Upper lobe of left lung (tissue), 4 donors: Measurements from ENCODE around the gene WDR37.

Experiments used
- EP300 ChIP-seq, 4 donors: sonication (generic); formaldehyde crosslinking; IDR thresholded peaks; one replicate each; pipeline ENCODE4 v1.5.1; 2017; ENCODE audit warnings: antibody characterized with exemption in 4 of 4, control low read depth in 2 of 4
- POLR2AphosphoS5 ChIP-seq, 2 donors: sonication (generic); formaldehyde crosslinking; IDR thresholded peaks; one replicate each; pipeline ENCODE4 v1.5.1; 2017; ENCODE audit warnings: antibody characterized with exemption in 2 of 2
- TF ChIP-seq, protein P1 (sequence below), 6 experiments: fragments of 450-650 bp in 4 of 6; fragments of 200-600 bp in 2 of 6; sonication (generic) in 2 of 6; IDR thresholded peaks; one replicate each; pipeline ENCODE4 v1.5.1; 2016 to 2019; ENCODE audit warnings: antibody characterized with exemption in 6 of 6

GRCh38 chr10:1122349-1122748 is 66.2 kb downstream of the WDR37 start:
- TF ChIP-seq EP300 (IDR thresholded peaks at IDR 0.05) (no peak), POLR2AphosphoS5 (IDR thresholded peaks at IDR 0.05) (no peak)
- TF ChIP-seq, protein P1, sequence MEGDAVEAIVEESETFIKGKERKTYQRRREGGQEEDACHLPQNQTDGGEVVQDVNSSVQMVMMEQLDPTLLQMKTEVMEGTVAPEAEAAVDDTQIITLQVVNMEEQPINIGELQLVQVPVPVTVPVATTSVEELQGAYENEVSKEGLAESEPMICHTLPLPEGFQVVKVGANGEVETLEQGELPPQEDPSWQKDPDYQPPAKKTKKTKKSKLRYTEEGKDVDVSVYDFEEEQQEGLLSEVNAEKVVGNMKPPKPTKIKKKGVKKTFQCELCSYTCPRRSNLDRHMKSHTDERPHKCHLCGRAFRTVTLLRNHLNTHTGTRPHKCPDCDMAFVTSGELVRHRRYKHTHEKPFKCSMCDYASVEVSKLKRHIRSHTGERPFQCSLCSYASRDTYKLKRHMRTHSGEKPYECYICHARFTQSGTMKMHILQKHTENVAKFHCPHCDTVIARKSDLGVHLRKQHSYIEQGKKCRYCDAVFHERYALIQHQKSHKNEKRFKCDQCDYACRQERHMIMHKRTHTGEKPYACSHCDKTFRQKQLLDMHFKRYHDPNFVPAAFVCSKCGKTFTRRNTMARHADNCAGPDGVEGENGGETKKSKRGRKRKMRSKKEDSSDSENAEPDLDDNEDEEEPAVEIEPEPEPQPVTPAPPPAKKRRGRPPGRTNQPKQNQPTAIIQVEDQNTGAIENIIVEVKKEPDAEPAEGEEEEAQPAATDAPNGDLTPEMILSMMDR (IDR thresholded peaks at IDR 0.05) = no peak
